GM23338 (cell line): ENCODE results near the gene ZNF592.

Source experiments
- CTCF ChIP-seq, 2 experiments: fragments of 200-600 bp in 1 of 2; sonication (generic) in 1 of 2; conservative IDR thresholded peaks; 2 replicates each; pipeline versions ENCODE4 v1.5.1 to v1.6.1; 2016 to 2017; ENCODE audit warnings: antibody characterized with exemption in 2 of 2, low read depth in 2 of 2, mild to moderate bottlenecking in 2 of 2, moderate library complexity in 1 of 2
- ETS1 ChIP-seq: IDR thresholded peaks from 2 replicates; pipeline ENCODE4 v1.6.1; 2016; ENCODE audit warnings: antibody characterized with exemption
- EZH2 ChIP-seq: fragments of 200-600 bp; sonication (generic); IDR thresholded peaks from one replicate; pipeline ENCODE4 v1.8.0; 2017; ENCODE audit warnings: antibody characterized with exemption, mild to moderate bottlenecking, low read depth; ENCODE audit not compliant: unreplicated experiment
- EZH2phosphoT487 ChIP-seq: fragments of 200-600 bp; sonication (generic); IDR thresholded peaks from one replicate; pipeline ENCODE4 v1.8.1; 2018; ENCODE audit warnings: antibody characterized with exemption; ENCODE audit not compliant: unreplicated experiment
- JUNB ChIP-seq: IDR thresholded peaks from one replicate; pipeline ENCODE4 v1.6.1; 2016; ENCODE audit warnings: antibody characterized with exemption; ENCODE audit not compliant: unreplicated experiment
- NANOG ChIP-seq: IDR thresholded peaks from 2 replicates; pipeline ENCODE4 v1.6.1; 2016; ENCODE audit warnings: antibody characterized with exemption, borderline replicate concordance
- POLR2AphosphoS5 ChIP-seq: IDR thresholded peaks from 2 replicates; pipeline ENCODE4 v1.6.1; 2016; ENCODE audit warnings: antibody characterized with exemption, low read depth
- REST ChIP-seq: IDR thresholded peaks from one replicate; pipeline ENCODE4 v1.6.1; 2018; ENCODE audit warnings: antibody characterized with exemption; ENCODE audit not compliant: unreplicated experiment
- STAT1 ChIP-seq: IDR thresholded peaks from one replicate; pipeline ENCODE4 v1.6.1; 2016; ENCODE audit warnings: antibody characterized with exemption; ENCODE audit not compliant: unreplicated experiment
- ZNF114 ChIP-seq: fragments of 250-450 bp; sonication (Bioruptor Pico); IDR thresholded peaks from 2 replicates; pipeline ENCODE4 v1.5.0; 2020; ENCODE audit warnings: mild to moderate bottlenecking, moderate library complexity
- ZNF331 ChIP-seq: fragments of 250-450 bp; sonication (Bioruptor Pico); IDR thresholded peaks from 2 replicates; pipeline ENCODE4 v1.5.0; 2020; ENCODE audit warnings: low read depth, mild to moderate bottlenecking, moderate library complexity

- TF ChIP-seq CTCF (conservative IDR thresholded peaks at IDR 0.05; ENCODE audit: low read depth in 2 of 2): no peak
- no peak for TF ChIP-seq REST
- no peak for TF ChIP-seq EZH2
- TF ChIP-seq POLR2AphosphoS5: no peak
- no peak for TF ChIP-seq EZH2phosphoT487
- no peak for TF ChIP-seq NANOG
- no peak for TF ChIP-seq ZNF114
- no peak for TF ChIP-seq ETS1
- no peak for TF ChIP-seq STAT1
- no peak for TF ChIP-seq JUNB
- no peak for TF ChIP-seq ZNF331
Observed at GRCh38 chr15:84844964-84845363, 96.6 kb downstream of the ZNF592 start.
